ENCODE data around the gene CASP12.
"Not testable (repeated sequence)": the region's sequence is repeated elsewhere in the genome, so short reads cannot be mapped to it uniquely, and the experiment has no call there.

Gene CASP12

GRCh38 chr11:104897891-104898684, at the start of gene CASP12:
TSS of gene CASP12 (minus strand) at chr11:104898460.
- Mint-ChIP-seq H3K36me3 (ENCODE audit: low read depth) (no peaks in the 10 kb centered on the region), H3K27ac (no peak within 1 kb of the TSS)
- intact Hi-C loops (cut with micrococcal nuclease) = no loop called here

GRCh38 chr11:104946907-104947306, 48.6 kb upstream of the CASP12 start:
- Mint-ChIP-seq H3K27me3 (no peaks in the 10 kb centered on the region), H3K4me3 (no peak overlapping the region), H3K4me1 (ENCODE audit: low read depth) (peaks cover 4% of the 10 kb centered on the region), H3K36me3 (ENCODE audit: low read depth) (peaks cover 100% of the 10 kb centered on the region), H3K27ac (no peak overlapping the region), H3K9me3 (no peaks in the 10 kb centered on the region)
- intact Hi-C loops (cut with micrococcal nuclease) = no loop called here

More at GRCh38 chr11:104897891-104898684, at the start of gene CASP12:
- Mint-ChIP-seq H3K4me1 (ENCODE audit: low read depth) (peaks cover 7% of the 10 kb centered on the region), H3K27me3 (no peaks in the 10 kb centered on the region), H3K9me3 (peaks cover 9% of the 10 kb centered on the region), H3K4me3 (no peak within 1 kb of the TSS)

GRCh38 chr11:104944076-104944475, 45.8 kb upstream of the CASP12 start:
- intact Hi-C loops (cut with micrococcal nuclease) = no loop called here
- Mint-ChIP-seq H3K27ac (no peak overlapping the region), H3K27me3 (no peaks in the 10 kb centered on the region), H3K9me3 (no peaks in the 10 kb centered on the region), H3K4me3 (no peak overlapping the region), H3K36me3 (ENCODE audit: low read depth) (peaks cover 75% of the 10 kb centered on the region), H3K4me1 (ENCODE audit: low read depth) (peaks cover 4% of the 10 kb centered on the region)

- Mint-ChIP-seq H3K36me3 (ENCODE audit: low read depth) (peaks cover 70% of the 10 kb centered on the region), H3K4me3 (no peak overlapping the region), H3K4me1 (ENCODE audit: low read depth) (peaks cover 4% of the 10 kb centered on the region), H3K27ac (no peak overlapping the region), H3K9me3 (no peaks in the 10 kb centered on the region), H3K27me3 (no peaks in the 10 kb centered on the region)
- intact Hi-C loops (cut with micrococcal nuclease) = no loop called here
Measured at GRCh38 chr11:104943561-104943960, 45.3 kb upstream of the CASP12 start.

- Mint-ChIP-seq H3K27me3 (no peaks in the 10 kb centered on the region), H3K27ac (no peak overlapping the region), H3K4me1 (ENCODE audit: low read depth) (peaks cover 5% of the 10 kb centered on the region), H3K4me3 (no peak overlapping the region), H3K36me3 (ENCODE audit: low read depth) (no peaks in the 10 kb centered on the region), H3K9me3 (peaks cover 23% of the 10 kb centered on the region)
- intact Hi-C loops (cut with micrococcal nuclease) = no loop called here
Measured at GRCh38 chr11:104934594-104934993, 36.3 kb upstream of the CASP12 start.

GRCh38 chr11:104934073-104934472, 35.8 kb upstream of the CASP12 start:
- H3K9me3 Mint-ChIP-seq = peaks cover 28% of the 10 kb centered on the region
- intact Hi-C loops (cut with micrococcal nuclease); H3K36me3 Mint-ChIP-seq (ENCODE audit: low read depth); H3K27ac Mint-ChIP-seq; H3K4me1 Mint-ChIP-seq (ENCODE audit: low read depth); H3K27me3 Mint-ChIP-seq; H3K4me3 Mint-ChIP-seq: not testable (repeated sequence)

- intact Hi-C loops (cut with micrococcal nuclease) = no loop called here
- H3K9me3 Mint-ChIP-seq = peaks cover 59% of the 10 kb centered on the region
Measured at GRCh38 chr11:104928811-104929210, 30.6 kb upstream of the CASP12 start.

GRCh38 chr11:104926771-104927611, 28.7 kb upstream of the CASP12 start:
- Mint-ChIP-seq H3K4me1 (ENCODE audit: low read depth) (no peaks in the 10 kb centered on the region), H3K4me3 (no peak overlapping the region), H3K27me3 (no peaks in the 10 kb centered on the region), H3K27ac (no peak overlapping the region), H3K9me3 (peaks cover 46% of the 10 kb centered on the region), H3K36me3 (ENCODE audit: low read depth) (no peaks in the 10 kb centered on the region)
- intact Hi-C loops (cut with micrococcal nuclease) = no loop called here

More at GRCh38 chr11:104928811-104929210, 30.6 kb upstream of the CASP12 start:
- Mint-ChIP-seq H3K4me1 (ENCODE audit: low read depth) (no peaks in the 10 kb centered on the region), H3K36me3 (ENCODE audit: low read depth) (no peaks in the 10 kb centered on the region), H3K27me3 (no peaks in the 10 kb centered on the region), H3K4me3 (no peak overlapping the region), H3K27ac (no peak overlapping the region)

- Mint-ChIP-seq H3K27ac (no peak overlapping the region), H3K36me3 (ENCODE audit: low read depth) (no peaks in the 10 kb centered on the region), H3K4me1 (ENCODE audit: low read depth) (no peaks in the 10 kb centered on the region), H3K9me3 (peaks cover 45% of the 10 kb centered on the region), H3K4me3 (no peak overlapping the region), H3K27me3 (no peaks in the 10 kb centered on the region)
- intact Hi-C loops (cut with micrococcal nuclease) = no loop called here
Measured at GRCh38 chr11:104925850-104926249, 27.6 kb upstream of the CASP12 start.

GRCh38 chr11:104918113-104918824, 20.0 kb upstream of the CASP12 start:
- H3K9me3 Mint-ChIP-seq = no peaks in the 10 kb centered on the region
- H3K27ac Mint-ChIP-seq = no peak overlapping the region
- H3K27me3 Mint-ChIP-seq = no peaks in the 10 kb centered on the region
- peaks cover 20% of the 10 kb centered on the region for H3K4me1 Mint-ChIP-seq (ENCODE audit: low read depth)
- H3K36me3 Mint-ChIP-seq (ENCODE audit: low read depth) = no peaks in the 10 kb centered on the region
- H3K4me3 Mint-ChIP-seq = peak overlapping the region; percentile 28
- intact Hi-C loops (cut with micrococcal nuclease) = no loop called here

GRCh38 chr11:104917271-104918112, 19.2 kb upstream of the CASP12 start:
- Mint-ChIP-seq H3K4me1 (ENCODE audit: low read depth) (peaks cover 20% of the 10 kb centered on the region), H3K27me3 (no peaks in the 10 kb centered on the region)
- intact Hi-C loops (cut with micrococcal nuclease) = no loop called here

GRCh38 chr11:104916442-104916841, 18.2 kb upstream of the CASP12 start:
- intact Hi-C loops (cut with micrococcal nuclease) = no loop called here

More at GRCh38 chr11:104917271-104918112, 19.2 kb upstream of the CASP12 start:
- no peaks in the 10 kb centered on the region for H3K36me3 Mint-ChIP-seq (ENCODE audit: low read depth)
- H3K9me3 Mint-ChIP-seq = no peaks in the 10 kb centered on the region
- no peak overlapping the region for H3K27ac Mint-ChIP-seq
- H3K4me3 Mint-ChIP-seq = peak overlapping the region; percentile 17

GRCh38 chr11:104912102-104912501, 13.8 kb upstream of the CASP12 start:
- Mint-ChIP-seq H3K27me3 (no peaks in the 10 kb centered on the region), H3K4me3 (no peak overlapping the region), H3K36me3 (ENCODE audit: low read depth) (no peaks in the 10 kb centered on the region), H3K4me1 (ENCODE audit: low read depth) (peaks cover 5% of the 10 kb centered on the region), H3K9me3 (no peaks in the 10 kb centered on the region), H3K27ac (no peak overlapping the region)
- intact Hi-C loops (cut with micrococcal nuclease) = no loop called here

More at GRCh38 chr11:104916442-104916841, 18.2 kb upstream of the CASP12 start:
- Mint-ChIP-seq H3K36me3 (ENCODE audit: low read depth) (no peaks in the 10 kb centered on the region), H3K27ac (no peak overlapping the region), H3K27me3 (no peaks in the 10 kb centered on the region), H3K4me1 (ENCODE audit: low read depth) (peaks cover 20% of the 10 kb centered on the region), H3K9me3 (no peaks in the 10 kb centered on the region), H3K4me3 (no peak overlapping the region)
